IMR-90 (cell line): ENCODE results near the gene PIP5K1B. TPM values are rescaled to one million over a fixed set of nuclear protein-coding genes. Genes with fewer than 3 reads are reported as not detected.

Source experiments
- ATAC-seq: fragments of 200-7000 bp; cut with Tn5 transposase; 2 replicates; pipeline ENCODE4 v1.9.1; 2020; ENCODE audit warnings: low read depth, mild to moderate bottlenecking, moderate library complexity
- BruUV-seq: library from RNA; stranded (reverse); fragments of 400-500 nt; replicated peaks from 2 replicates; lab custom pipeline; 2021; lab: Mats Ljungman, UMichigan
- CTCF ChIA-PET: fragments of 300-600 bp; formaldehyde crosslinking; extraction: SDS; loops from one replicate; lab custom pipeline; 2021; ENCODE audit warnings: antibody characterized with exemption; lab: Yijun Ruan, JAX
- POLR2A ChIA-PET: fragments of 300-600 bp; sonication (Branson Sonifier 250); formaldehyde crosslinking; loops from one replicate; lab custom pipeline; 2022; ENCODE audit warnings: antibody characterized with exemption; ENCODE audit not compliant: unreplicated experiment; lab: Charles Lee
- DNase-seq: peaks from one replicate; pipeline ENCODE4 v3.0.0; 2013
- H2AFZ ChIP-seq: replicated peaks from 2 replicates; pipeline ENCODE3; 2013; ENCODE audit warnings: low read length, mild to moderate bottlenecking; ENCODE audit not compliant: poor library complexity
- H2AK5ac ChIP-seq: 2 replicates; pipeline ENCODE4 v1.6.1; 2013; ENCODE audit warnings: low read depth, low read length, inconsistent platforms
- H2AK9ac ChIP-seq: replicated peaks from 2 replicates; pipeline ENCODE3; 2013; ENCODE audit warnings: mild to moderate bottlenecking, low read depth, low read length, moderate library complexity; ENCODE audit not compliant: poor library complexity
- H2BK120ac ChIP-seq: 2 replicates; pipeline ENCODE4 v1.6.1; 2013; ENCODE audit warnings: low read depth, low read length, inconsistent platforms
- H2BK15ac ChIP-seq: 3 replicates; pipeline ENCODE4 v1.6.1; 2013; ENCODE audit warnings: low read depth, low read length, inconsistent platforms
- H2BK20ac ChIP-seq: 2 replicates; pipeline ENCODE4 v1.6.1; 2013; ENCODE audit warnings: low read depth, mild to moderate bottlenecking, inconsistent platforms, low read length, moderate library complexity
- H2BK5ac ChIP-seq: 2 replicates; pipeline ENCODE4 v1.6.1; 2013; ENCODE audit warnings: mild to moderate bottlenecking, low read depth, low read length, inconsistent platforms; ENCODE audit not compliant: poor library complexity, severe bottlenecking
- H3K14ac ChIP-seq: replicated peaks from 2 replicates; pipeline ENCODE4 v1.6.1; 2013; ENCODE audit warnings: low read depth, low read length, inconsistent platforms
- H3K18ac ChIP-seq: 2 replicates; pipeline ENCODE4 v1.6.1; 2013; ENCODE audit warnings: low read depth, low read length, control low read depth
- H3K23ac ChIP-seq: 2 replicates; pipeline ENCODE4 v1.6.1; 2013; ENCODE audit warnings: low read depth, low read length, inconsistent platforms
- H3K27ac ChIP-seq: 2 replicates; pipeline ENCODE4 v1.5.1; 2013; ENCODE audit warnings: mild to moderate bottlenecking, control low read depth, low read length; ENCODE audit not compliant: insufficient read depth
- H3K27me3 ChIP-seq: 2 replicates; pipeline ENCODE4 v1.6.1; 2013; ENCODE audit warnings: low read length; ENCODE audit not compliant: control insufficient read depth, insufficient read depth
- H3K36me3 ChIP-seq: 2 replicates; pipeline ENCODE4 v1.6.1; 2013; ENCODE audit warnings: low read length, mixed read lengths; ENCODE audit not compliant: control insufficient read depth, insufficient read depth
- H3K4ac ChIP-seq: 2 replicates; pipeline ENCODE4 v1.6.1; 2013; ENCODE audit warnings: low read depth, low read length, inconsistent platforms
- H3K4me1 ChIP-seq: 2 replicates; pipeline ENCODE4 v1.6.1; 2013; ENCODE audit warnings: low read length, mixed read lengths; ENCODE audit not compliant: control insufficient read depth, insufficient read depth
- H3K4me2 ChIP-seq: 2 replicates; pipeline ENCODE4 v1.6.1; 2013; ENCODE audit warnings: low read depth, mild to moderate bottlenecking, control low read depth, low read length, moderate library complexity
- H3K4me3 ChIP-seq: 2 replicates; pipeline ENCODE4 v1.5.1; 2013; ENCODE audit warnings: low read depth, mild to moderate bottlenecking, control low read depth, low read length, moderate library complexity; ENCODE audit not compliant: insufficient read depth
- H3K56ac ChIP-seq: 2 replicates; pipeline ENCODE4 v1.6.1; 2013; ENCODE audit warnings: low read length, inconsistent platforms; ENCODE audit not compliant: insufficient read depth; ENCODE audit errors: extremely low read depth
- H3K79me1 ChIP-seq, 2 experiments: 2 replicates each; pipeline ENCODE4 v1.6.1; 2013; ENCODE audit warnings: low read length in 2 of 2, inconsistent platforms in 1 of 2, low read depth in 1 of 2
- H3K9ac ChIP-seq: 2 replicates; pipeline ENCODE4 v1.6.1; 2013; ENCODE audit warnings: low read depth, low read length, control low read depth
- H3K9me1 ChIP-seq: 2 replicates; pipeline ENCODE4 v1.6.1; 2013; ENCODE audit warnings: low read length, inconsistent platforms; ENCODE audit not compliant: insufficient read depth
- H3K9me3 ChIP-seq: 2 replicates; pipeline ENCODE4 v1.6.1; 2013; ENCODE audit warnings: low read length; ENCODE audit not compliant: control insufficient read depth, insufficient read depth
- H4K20me1 ChIP-seq: 2 replicates; pipeline ENCODE4 v1.6.1; 2013; ENCODE audit warnings: low read length, inconsistent platforms; ENCODE audit not compliant: insufficient read depth
- H4K5ac ChIP-seq: 2 replicates; pipeline ENCODE4 v1.6.1; 2013; ENCODE audit warnings: mild to moderate bottlenecking, low read depth, low read length, control low read depth
- H4K8ac ChIP-seq, 2 experiments: 2 replicates each; pipeline ENCODE4 v1.6.1; 2013; ENCODE audit warnings: low read depth in 2 of 2, low read length in 2 of 2, control low read depth in 1 of 2, inconsistent platforms in 1 of 2
- H4K91ac ChIP-seq: 2 replicates; pipeline ENCODE4 v1.6.1; 2013; ENCODE audit warnings: low read depth, low read length, inconsistent platforms; ENCODE audit not compliant: insufficient read depth
- BHLHE40 ChIP-seq: fragments of 150-350 bp; IDR thresholded peaks from 2 replicates; pipeline ENCODE4 v1.6.1; 2016; ENCODE audit warnings: mild to moderate bottlenecking, low read depth, low read length
- CEBPB ChIP-seq: IDR thresholded peaks from 2 replicates; pipeline ENCODE4 v1.6.1; 2012; ENCODE audit warnings: low read depth, low read length, improper control_type of control experiment
- CHD1 ChIP-seq: IDR thresholded peaks from 2 replicates; pipeline ENCODE4 v1.6.1; 2012; ENCODE audit warnings: low read depth, low read length, improper control_type of control experiment
- CTCF ChIP-seq: conservative IDR thresholded peaks from 2 replicates; pipeline ENCODE4 v1.5.1; 2012; ENCODE audit warnings: mild to moderate bottlenecking, low read depth, low read length, improper control_type of control experiment
- ELK1 ChIP-seq: fragments of 150-350 bp; IDR thresholded peaks from 2 replicates; pipeline ENCODE4 v1.6.1; 2016; ENCODE audit warnings: low read depth, mild to moderate bottlenecking, low read length, moderate library complexity, borderline replicate concordance
- FOS ChIP-seq: fragments of 150-350 bp; IDR thresholded peaks from 2 replicates; pipeline ENCODE4 v1.6.1; 2016; ENCODE audit warnings: low read depth, low read length
- MAFK ChIP-seq: IDR thresholded peaks from 2 replicates; pipeline ENCODE4 v1.6.1; 2012; ENCODE audit warnings: low read depth, low read length, improper control_type of control experiment
- MAZ ChIP-seq: IDR thresholded peaks from 2 replicates; pipeline ENCODE4 v1.6.1; 2012; ENCODE audit warnings: low read depth, mild to moderate bottlenecking, low read length, improper control_type of control experiment, moderate library complexity, borderline replicate concordance
- MXI1 ChIP-seq: IDR thresholded peaks from 2 replicates; pipeline ENCODE4 v1.6.1; 2012; ENCODE audit warnings: low read depth, mild to moderate bottlenecking, low read length, moderate library complexity, borderline replicate concordance
- NFE2L2 ChIP-seq: fragments of 150-350 bp; IDR thresholded peaks from 2 replicates; pipeline ENCODE4 v1.6.1; 2016; ENCODE audit warnings: low read depth, mild to moderate bottlenecking, low read length
- POLR2A ChIP-seq: IDR thresholded peaks from 2 replicates; pipeline ENCODE4 v1.6.1; 2012; ENCODE audit warnings: mild to moderate bottlenecking, low read depth, low read length
- RAD21 ChIP-seq: IDR thresholded peaks from 2 replicates; pipeline ENCODE4 v1.6.1; 2012; ENCODE audit warnings: low read length, improper control_type of control experiment
- RCOR1 ChIP-seq: IDR thresholded peaks from 2 replicates; pipeline ENCODE4 v1.6.1; 2012; ENCODE audit warnings: mild to moderate bottlenecking, low read length, improper control_type of control experiment; ENCODE audit not compliant: insufficient replicate concordance
- RFX5 ChIP-seq: IDR thresholded peaks from 2 replicates; pipeline ENCODE4 v1.8.0; 2012; ENCODE audit warnings: low read depth, mild to moderate bottlenecking, low read length, moderate library complexity
- SMC3 ChIP-seq: fragments of 150-350 bp; IDR thresholded peaks from 2 replicates; pipeline ENCODE4 v1.6.1; 2016; ENCODE audit warnings: low read depth, mild to moderate bottlenecking, antibody characterized with exemption, low read length, moderate library complexity
- USF2 ChIP-seq: fragments of 150-350 bp; IDR thresholded peaks from 2 replicates; pipeline ENCODE4 v1.6.1; 2017; ENCODE audit warnings: mild to moderate bottlenecking, antibody characterized with exemption, low read length, low read depth
- WGBS, 2 experiments: methylation state at CpG; one replicate each; pipeline versions ENCODE4 v1.1.5 to v1.1.7; 2013; ENCODE audit warnings: missing lambda C conversion rate in 2 of 2; ENCODE audit not compliant: insufficient read length in 1 of 2; ENCODE audit errors: extremely low coverage in 2 of 2; 5-methylcytosine and 5-hydroxymethylcytosine counted together
- dilution Hi-C: fragments of 300-500 bp; cut with HindIII; formaldehyde crosslinking; loops from one replicate; pipeline ENCODE4 v1.14.3; 2018; ENCODE audit warnings: low sequenced_read_pairs; ENCODE audit not compliant: unreplicated experiment
- in situ Hi-C: fragments of 300-500 bp; cut with MboI; formaldehyde crosslinking; loops from 3 replicates; pipeline ENCODE4 v1.14.3; 2019; ENCODE audit warnings: low sequenced_read_pairs, inconsistent platforms, mixed read lengths
- intact Hi-C: fragments of 100-400 bp; cut with micrococcal nuclease; formaldehyde crosslinking; loops from 2 replicates; pipeline ENCODE4 v1.10.0; 2022
- polyA plus RNA-seq, 3 experiments: library from polyadenylated mRNA; depleted of rRNA; stranded (reverse); fragments of >200 nt; gene quantifications; 2 replicates each; pipeline ENCODE4 v1.2.3, GENCODE V29; 2012; ENCODE audit warnings: low replicate concordance in 1 of 3
- total RNA-seq: library from RNA; depleted of rRNA; stranded (reverse); fragments of >200 nt; gene quantifications from 2 replicates; pipeline ENCODE4 v1.2.3, GENCODE V29; 2012

The PIP5K1B gene
- total and polyA plus RNA-seq, 2 of the 4 experiments (the other 2 are of a cell fraction), result not detected

GRCh38 chr9:68738358-68738757 is 33.3 kb downstream of the PIP5K1B start:
- ChIA-PET CTCF (no interaction called here), POLR2A (no interaction called here)
- H4K20me1 ChIP-seq, result no peaks in the 10 kb centered on the region
- no peaks in the 10 kb centered on the region for H3K27me3 ChIP-seq
- intact Hi-C loops (no loop called here), dilution Hi-C loops (no loop called here), in situ Hi-C loops (no loop called here)
- H3K79me1 ChIP-seq, result no peaks in the 10 kb centered on the region
- no peak overlapping the region for H3K4me3 ChIP-seq
- H2AK9ac ChIP-seq, result no peak overlapping the region
- no peak overlapping the region for H3K56ac ChIP-seq
- ATAC-seq (no peak), DNase-seq (no peak)
- no peak overlapping the region for H3K18ac ChIP-seq
- H3K9me3 ChIP-seq, result no peaks in the 10 kb centered on the region
- H2BK15ac ChIP-seq, result no peak overlapping the region
- 32% methylated on average over 2 of the region's 3 CpGs; no CpG with 5 or more reads in 1 of the 2 experiments for WGBS, 2 experiments
- TF ChIP-seq BHLHE40, result no peak
- no peak for TF ChIP-seq CEBPB
- TF ChIP-seq POLR2A, result no peak
- no peak for TF ChIP-seq CHD1
- no peak for TF ChIP-seq NFE2L2
- no peak for TF ChIP-seq CTCF
- TF ChIP-seq ELK1, result no peak
- no peak for TF ChIP-seq MAFK
- no peak for TF ChIP-seq FOS
- TF ChIP-seq RFX5, result no peak
- TF ChIP-seq USF2, result no peak
- TF ChIP-seq MAZ, result no peak
- TF ChIP-seq RCOR1, result no peak
- TF ChIP-seq RAD21, result no peak
- TF ChIP-seq SMC3, result no peak
- no peak for TF ChIP-seq MXI1
- H3K4ac ChIP-seq, result no peak overlapping the region
- BruUV-seq, result no TSS peak
- H3K9me1 ChIP-seq, result no peaks in the 10 kb centered on the region
- no peak overlapping the region for H2BK20ac ChIP-seq
- no peak overlapping the region for H3K4me2 ChIP-seq
- H4K5ac ChIP-seq, result no peak overlapping the region
- H2BK5ac ChIP-seq, result no peak overlapping the region
- no peak overlapping the region for H3K9ac ChIP-seq
- H3K14ac ChIP-seq, result no peak overlapping the region
- H2BK120ac ChIP-seq, result no peak overlapping the region
- H3K27ac ChIP-seq, result no peak overlapping the region
- H4K91ac ChIP-seq, result no peak overlapping the region
- H4K8ac ChIP-seq, result no peak overlapping the region
- no peak overlapping the region for H3K23ac ChIP-seq
- no peaks in the 10 kb centered on the region for H3K36me3 ChIP-seq
- H2AK5ac ChIP-seq, result no peak overlapping the region
- H2AFZ ChIP-seq, result no peak overlapping the region
- no peaks in the 10 kb centered on the region for H3K4me1 ChIP-seq
